ENCODE data around the gene NOS1AP. TPM values are rescaled to one million over a fixed set of nuclear protein-coding genes. Genes with fewer than 3 reads are reported as not detected.

Gene NOS1AP
- total RNA-seq, 2 experiments from 2014 or later, result not detected

DNA sequence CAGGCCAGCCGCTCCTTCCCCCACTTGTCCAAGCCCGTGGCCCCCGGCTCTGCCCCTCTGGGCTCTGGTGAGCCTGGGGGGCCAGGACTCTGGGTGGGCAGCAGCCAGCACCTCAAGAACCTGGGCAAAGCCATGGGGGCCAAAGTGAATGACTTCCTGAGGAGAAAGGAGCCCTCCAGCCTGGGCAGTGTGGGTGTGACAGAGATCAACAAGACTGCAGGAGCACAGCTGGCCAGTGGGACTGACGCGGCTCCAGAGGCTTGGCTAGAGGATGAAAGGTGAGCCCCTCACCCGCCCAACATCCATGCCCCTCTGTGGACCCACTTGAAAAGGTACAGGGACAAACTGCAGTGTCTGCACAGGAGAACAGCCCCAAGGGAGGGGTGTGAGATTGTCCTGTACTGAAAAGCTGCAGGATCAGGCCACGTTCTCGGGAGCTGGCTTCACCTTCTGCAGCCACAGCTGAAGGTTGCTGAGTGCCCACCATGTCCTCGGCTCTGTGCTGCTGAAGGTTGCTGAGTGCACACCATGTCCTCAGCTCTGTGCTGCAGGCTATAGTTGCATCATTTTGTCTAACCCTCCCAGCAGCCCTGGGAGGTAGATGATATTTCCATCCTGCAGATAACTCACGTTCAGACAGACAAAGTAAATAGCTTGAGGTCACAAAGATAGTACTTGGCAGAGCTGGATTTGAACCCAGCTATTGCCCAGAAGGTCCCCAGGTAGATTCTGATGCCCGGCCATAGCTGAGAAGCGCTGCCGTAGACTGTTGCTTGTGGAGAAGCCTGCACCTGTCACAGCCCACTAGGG, 312.7 kb downstream of the NOS1AP start:
- Histone ChIP-seq H4K20me1 (ENCODE audit: insufficient read depth, low read length) (no peaks in the 10 kb centered on the region), H2AFZ (ENCODE audit: low read length) (no peak overlapping the region), H3K27ac (ENCODE audit: low read depth, low read length, poor library complexity, severe bottlenecking) (no peak overlapping the region), H3K36me3 (ENCODE audit: insufficient read depth, low read length) (no peaks in the 10 kb centered on the region), H3K4me3 (ENCODE audit: low read depth, low read length, poor library complexity, severe bottlenecking) (no peak overlapping the region), H3K4me2 (ENCODE audit: low read length) (no peak overlapping the region), H3K9me3 (ENCODE audit: low read length) (no peaks in the 10 kb centered on the region), H3K79me2 (ENCODE audit: insufficient read depth, low read depth, low read length) (no peaks in the 10 kb centered on the region), H3K9me2 (ENCODE audit: insufficient read depth, low read length) (no peaks in the 10 kb centered on the region), H3K4me1 (ENCODE audit: insufficient read depth, low read length, poor library complexity, severe bottlenecking) (no peaks in the 10 kb centered on the region)
- TF ChIP-seq, protein P1, sequence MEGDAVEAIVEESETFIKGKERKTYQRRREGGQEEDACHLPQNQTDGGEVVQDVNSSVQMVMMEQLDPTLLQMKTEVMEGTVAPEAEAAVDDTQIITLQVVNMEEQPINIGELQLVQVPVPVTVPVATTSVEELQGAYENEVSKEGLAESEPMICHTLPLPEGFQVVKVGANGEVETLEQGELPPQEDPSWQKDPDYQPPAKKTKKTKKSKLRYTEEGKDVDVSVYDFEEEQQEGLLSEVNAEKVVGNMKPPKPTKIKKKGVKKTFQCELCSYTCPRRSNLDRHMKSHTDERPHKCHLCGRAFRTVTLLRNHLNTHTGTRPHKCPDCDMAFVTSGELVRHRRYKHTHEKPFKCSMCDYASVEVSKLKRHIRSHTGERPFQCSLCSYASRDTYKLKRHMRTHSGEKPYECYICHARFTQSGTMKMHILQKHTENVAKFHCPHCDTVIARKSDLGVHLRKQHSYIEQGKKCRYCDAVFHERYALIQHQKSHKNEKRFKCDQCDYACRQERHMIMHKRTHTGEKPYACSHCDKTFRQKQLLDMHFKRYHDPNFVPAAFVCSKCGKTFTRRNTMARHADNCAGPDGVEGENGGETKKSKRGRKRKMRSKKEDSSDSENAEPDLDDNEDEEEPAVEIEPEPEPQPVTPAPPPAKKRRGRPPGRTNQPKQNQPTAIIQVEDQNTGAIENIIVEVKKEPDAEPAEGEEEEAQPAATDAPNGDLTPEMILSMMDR (conservative IDR thresholded peaks at IDR 0.05; ENCODE audit: low read length), result no peak
- no peak for TF ChIP-seq EZH2phosphoT487 (IDR thresholded peaks at IDR 0.05; ENCODE audit: borderline replicate concordance, low read depth, low read length)
- CTCF ChIA-PET (ENCODE audit: unreplicated experiment), result no interaction called here
- no TSS peak for BruUV-seq (replicated peaks)
- DNase-seq (ENCODE audit: low spot score), result no peak
- POLR2A ChIA-PET, result interaction anchor here (0.8 kb wide), 1 partner anchor 10 kb away, joined by 3 read pairs; no protein-coding TSS in a partner anchor
- intact Hi-C loops (cut with micrococcal nuclease; ENCODE audit: unreplicated experiment), result no loop called here

DNA sequence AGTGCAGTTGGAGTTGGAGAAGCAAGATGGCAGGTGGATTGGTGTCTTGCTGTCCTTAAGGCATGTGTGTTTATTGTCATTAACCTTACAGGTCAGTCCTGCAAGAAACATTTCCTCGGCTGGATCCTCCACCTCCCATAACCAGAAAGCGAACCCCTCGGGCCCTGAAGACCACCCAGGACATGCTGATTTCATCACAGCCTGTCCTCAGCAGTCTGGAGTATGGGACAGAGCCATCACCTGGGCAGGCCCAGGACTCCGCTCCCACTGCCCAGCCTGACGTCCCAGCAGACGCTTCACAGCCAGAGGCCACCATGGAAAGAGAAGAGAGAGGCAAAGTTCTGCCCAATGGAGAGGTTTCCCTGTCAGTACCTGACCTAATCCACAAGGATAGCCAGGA, 313.6 kb downstream of the NOS1AP start:
- TF ChIP-seq EZH2phosphoT487 (IDR thresholded peaks at IDR 0.05; ENCODE audit: borderline replicate concordance, low read depth, low read length), result no peak
- TF ChIP-seq, protein P1 (conservative IDR thresholded peaks at IDR 0.05; ENCODE audit: low read length), result no peak
- Histone ChIP-seq H2AFZ (ENCODE audit: low read length) (no peak overlapping the region), H3K27ac (ENCODE audit: low read depth, low read length, poor library complexity, severe bottlenecking) (no peak overlapping the region), H3K9me2 (ENCODE audit: insufficient read depth, low read length) (no peaks in the 10 kb centered on the region), H3K4me3 (ENCODE audit: low read depth, low read length, poor library complexity, severe bottlenecking) (no peak overlapping the region), H3K4me1 (ENCODE audit: insufficient read depth, low read length, poor library complexity, severe bottlenecking) (no peaks in the 10 kb centered on the region), H3K36me3 (ENCODE audit: insufficient read depth, low read length) (no peaks in the 10 kb centered on the region), H3K9me3 (ENCODE audit: low read length) (no peaks in the 10 kb centered on the region), H3K4me2 (ENCODE audit: low read length) (no peak overlapping the region), H4K20me1 (ENCODE audit: insufficient read depth, low read length) (no peaks in the 10 kb centered on the region), H3K79me2 (ENCODE audit: insufficient read depth, low read depth, low read length) (no peaks in the 10 kb centered on the region)
- ChIA-PET CTCF (ENCODE audit: unreplicated experiment) (no interaction called here), POLR2A (interaction anchor here (0.8 kb wide), 1 partner anchor 11 kb away, joined by 3 read pairs; no protein-coding TSS in a partner anchor)
- DNase-seq (ENCODE audit: low spot score), result no peak
- BruUV-seq (replicated peaks), result no TSS peak
- intact Hi-C loops (cut with micrococcal nuclease; ENCODE audit: unreplicated experiment), result no loop called here

DNA sequence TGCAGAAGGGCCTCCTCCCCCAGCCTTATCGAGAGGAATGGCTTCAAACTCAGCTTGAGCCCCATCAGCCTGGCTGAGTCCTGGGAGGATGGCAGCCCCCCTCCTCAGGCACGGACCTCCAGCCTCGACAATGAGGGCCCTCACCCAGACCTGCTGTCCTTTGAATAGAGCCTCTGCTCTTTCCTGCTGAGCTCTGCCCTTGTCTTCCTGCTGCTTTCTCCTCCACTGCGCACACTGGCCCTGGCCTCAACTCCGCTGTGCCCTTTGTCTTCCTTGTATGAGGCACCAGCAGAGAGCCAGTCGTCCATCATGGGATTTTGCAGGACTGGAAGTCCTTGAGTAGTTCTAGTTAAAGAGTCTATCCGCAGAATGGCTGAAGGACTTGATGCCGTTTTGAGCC, 314.0 kb downstream of the NOS1AP start:
- Histone ChIP-seq H3K9me2 (ENCODE audit: insufficient read depth, low read length) (no peaks in the 10 kb centered on the region), H3K4me2 (ENCODE audit: low read length) (no peak overlapping the region), H3K4me1 (ENCODE audit: insufficient read depth, low read length, poor library complexity, severe bottlenecking) (no peaks in the 10 kb centered on the region), H3K79me2 (ENCODE audit: insufficient read depth, low read depth, low read length) (no peaks in the 10 kb centered on the region), H3K27ac (ENCODE audit: low read depth, low read length, poor library complexity, severe bottlenecking) (no peak overlapping the region), H4K20me1 (ENCODE audit: insufficient read depth, low read length) (no peaks in the 10 kb centered on the region), H3K36me3 (ENCODE audit: insufficient read depth, low read length) (no peaks in the 10 kb centered on the region), H3K9me3 (ENCODE audit: low read length) (no peaks in the 10 kb centered on the region), H2AFZ (ENCODE audit: low read length) (no peak overlapping the region), H3K4me3 (ENCODE audit: low read depth, low read length, poor library complexity, severe bottlenecking) (no peak overlapping the region)
- intact Hi-C loops (cut with micrococcal nuclease; ENCODE audit: unreplicated experiment), result no loop called here
- TF ChIP-seq, protein P1 (conservative IDR thresholded peaks at IDR 0.05; ENCODE audit: low read length), result no peak
- TF ChIP-seq EZH2phosphoT487 (IDR thresholded peaks at IDR 0.05; ENCODE audit: borderline replicate concordance, low read depth, low read length), result no peak
- no peak for DNase-seq (ENCODE audit: low spot score)
- POLR2A ChIA-PET, result no interaction called here
- CTCF ChIA-PET (ENCODE audit: unreplicated experiment), result no interaction called here
- BruUV-seq (replicated peaks), result no TSS peak

Measured in OCI-LY7 (cell line).